RWPE2 (cell line): Measurements from ENCODE around the gene SAMD3.

Experiments used
- ATAC-seq: fragments of 200-7000 bp; cut with Tn5 transposase; 3 replicates; pipeline ENCODE4 v1.9.1; 2021; ENCODE audit warnings: low read depth
- DNase-seq: peaks from one replicate; pipeline ENCODE4 v3.0.0-alpha.2; 2020; ENCODE audit warnings: low spot score
- H3K27ac ChIP-seq: fragments of 450-650 bp; 2 replicates; pipeline ENCODE4 v1.5.1; 2017; ENCODE audit warnings: mild to moderate bottlenecking; ENCODE audit not compliant: poor library complexity, severe bottlenecking
- H3K27me3 ChIP-seq: fragments of 250-450 bp; sonication (Bioruptor Pico); 2 replicates; pipeline ENCODE4 v1.5.1; 2021; ENCODE audit warnings: mild to moderate bottlenecking, moderate library complexity; ENCODE audit not compliant: insufficient read depth, poor library complexity, severe bottlenecking
- H3K36me3 ChIP-seq: fragments of 250-450 bp; sonication (Bioruptor Pico); 2 replicates; pipeline ENCODE4 v1.5.1; 2020; ENCODE audit warnings: low read depth, mild to moderate bottlenecking, moderate library complexity
- H3K4me1 ChIP-seq: fragments of 250-450 bp; sonication (Bioruptor Pico); 2 replicates; pipeline ENCODE4 v1.5.1; 2021; ENCODE audit warnings: mild to moderate bottlenecking, moderate library complexity; ENCODE audit not compliant: insufficient read depth, poor library complexity, severe bottlenecking
- H3K4me3 ChIP-seq: fragments of 250-450 bp; sonication (Bioruptor Pico); 2 replicates; pipeline ENCODE4 v1.5.1; 2021; ENCODE audit warnings: mild to moderate bottlenecking, moderate library complexity; ENCODE audit not compliant: severe bottlenecking
- H3K9me3 ChIP-seq: fragments of 250-450 bp; sonication (Bioruptor Pico); 2 replicates; pipeline ENCODE4 v1.5.1; 2021; ENCODE audit warnings: mild to moderate bottlenecking, moderate library complexity; ENCODE audit not compliant: severe bottlenecking
- TF ChIP-seq, protein P1 (sequence below): fragments of 450-650 bp; IDR thresholded peaks from one replicate; pipeline ENCODE4 v1.5.1; 2017; ENCODE audit warnings: mild to moderate bottlenecking, moderate library complexity; ENCODE audit not compliant: poor library complexity, severe bottlenecking

Gene SAMD3

GRCh38 chr6:130115036-130115435 is 107.7 kb downstream of the SAMD3 start:
- Histone ChIP-seq H3K27me3 (no peaks in the 10 kb centered on the region), H3K9me3 (no peaks in the 10 kb centered on the region), H3K4me1 (no peaks in the 10 kb centered on the region), H3K36me3 (no peaks in the 10 kb centered on the region; the same call in 1 of the 2 replicates), H3K4me3 (no peak overlapping the region), H3K27ac (no peak overlapping the region)
- no peak for ATAC-seq
- TF ChIP-seq, protein P1, sequence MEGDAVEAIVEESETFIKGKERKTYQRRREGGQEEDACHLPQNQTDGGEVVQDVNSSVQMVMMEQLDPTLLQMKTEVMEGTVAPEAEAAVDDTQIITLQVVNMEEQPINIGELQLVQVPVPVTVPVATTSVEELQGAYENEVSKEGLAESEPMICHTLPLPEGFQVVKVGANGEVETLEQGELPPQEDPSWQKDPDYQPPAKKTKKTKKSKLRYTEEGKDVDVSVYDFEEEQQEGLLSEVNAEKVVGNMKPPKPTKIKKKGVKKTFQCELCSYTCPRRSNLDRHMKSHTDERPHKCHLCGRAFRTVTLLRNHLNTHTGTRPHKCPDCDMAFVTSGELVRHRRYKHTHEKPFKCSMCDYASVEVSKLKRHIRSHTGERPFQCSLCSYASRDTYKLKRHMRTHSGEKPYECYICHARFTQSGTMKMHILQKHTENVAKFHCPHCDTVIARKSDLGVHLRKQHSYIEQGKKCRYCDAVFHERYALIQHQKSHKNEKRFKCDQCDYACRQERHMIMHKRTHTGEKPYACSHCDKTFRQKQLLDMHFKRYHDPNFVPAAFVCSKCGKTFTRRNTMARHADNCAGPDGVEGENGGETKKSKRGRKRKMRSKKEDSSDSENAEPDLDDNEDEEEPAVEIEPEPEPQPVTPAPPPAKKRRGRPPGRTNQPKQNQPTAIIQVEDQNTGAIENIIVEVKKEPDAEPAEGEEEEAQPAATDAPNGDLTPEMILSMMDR = no peak
- no peak for DNase-seq

DNA sequence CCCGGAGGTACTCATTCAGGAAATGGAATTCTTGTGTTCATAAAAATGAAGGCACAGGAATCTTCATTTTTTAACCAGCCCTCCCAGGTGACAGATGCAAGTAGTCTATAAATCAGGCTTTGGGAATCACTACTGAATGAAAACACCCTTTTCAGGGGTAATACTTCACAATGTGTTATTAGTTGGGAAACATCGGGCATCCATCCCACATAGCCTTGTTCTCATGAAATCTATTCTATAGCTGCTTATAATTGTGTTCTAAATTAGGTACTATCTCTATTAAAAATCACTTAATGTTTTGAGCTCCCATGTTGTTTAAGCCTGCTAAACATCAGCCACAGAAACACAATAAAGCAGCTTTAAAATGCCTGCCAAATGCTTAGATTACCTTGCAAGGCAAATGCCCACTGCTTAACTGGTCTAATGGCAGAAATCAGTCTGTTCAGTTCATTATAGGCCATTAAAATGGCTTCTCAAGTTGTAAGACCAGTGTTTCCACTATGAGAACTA is 109.5 kb downstream of the SAMD3 start:
- Histone ChIP-seq H3K27me3 (no peaks in the 10 kb centered on the region), H3K4me1 (no peaks in the 10 kb centered on the region), H3K9me3 (no peaks in the 10 kb centered on the region), H3K27ac (no peak overlapping the region), H3K36me3 (no peaks in the 10 kb centered on the region), H3K4me3 (no peak overlapping the region)
- TF ChIP-seq, protein P1 = no peak
- ATAC-seq (no peak), DNase-seq (no peak)

DNA sequence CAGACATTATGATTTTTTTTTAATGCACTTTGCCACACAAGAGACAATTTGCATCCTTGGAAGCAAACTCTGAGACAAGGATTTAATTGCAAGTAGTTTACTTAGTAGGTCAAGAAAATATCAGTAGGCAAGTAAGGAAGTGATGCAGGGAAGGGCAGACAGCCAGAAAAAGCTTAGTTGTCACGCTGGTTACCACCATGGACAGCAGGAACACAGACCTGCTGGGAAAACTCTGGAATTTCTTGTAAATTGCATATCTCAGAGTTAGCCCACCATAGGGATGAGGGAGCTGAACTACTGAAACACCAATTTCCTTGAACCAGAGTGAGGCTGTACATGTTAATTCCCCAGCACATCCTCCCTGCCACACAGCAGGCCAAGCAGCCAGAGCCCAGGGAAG is 111.7 kb downstream of the SAMD3 start:
- ATAC-seq = no peak
- no peak overlapping the region for H3K27ac ChIP-seq
- H3K36me3 ChIP-seq = no peaks in the 10 kb centered on the region
- no peak for DNase-seq
- H3K27me3 ChIP-seq = no peaks in the 10 kb centered on the region
- H3K9me3 ChIP-seq = no peaks in the 10 kb centered on the region
- TF ChIP-seq, protein P1 = no peak
- H3K4me1 ChIP-seq = no peaks in the 10 kb centered on the region
- no peak overlapping the region for H3K4me3 ChIP-seq

- no peak for DNase-seq
- no peaks in the 10 kb centered on the region for H3K4me1 ChIP-seq
- H3K4me3 ChIP-seq = no peak overlapping the region
- no peaks in the 10 kb centered on the region for H3K27me3 ChIP-seq
- no peak for ATAC-seq
- H3K9me3 ChIP-seq = no peaks in the 10 kb centered on the region
- TF ChIP-seq, protein P1 = no peak
- H3K36me3 ChIP-seq = no peaks in the 10 kb centered on the region
- no peak overlapping the region for H3K27ac ChIP-seq
These were observed 115.0 kb downstream of the SAMD3 start for GRCh38 chr6:130107710-130108109.

DNA sequence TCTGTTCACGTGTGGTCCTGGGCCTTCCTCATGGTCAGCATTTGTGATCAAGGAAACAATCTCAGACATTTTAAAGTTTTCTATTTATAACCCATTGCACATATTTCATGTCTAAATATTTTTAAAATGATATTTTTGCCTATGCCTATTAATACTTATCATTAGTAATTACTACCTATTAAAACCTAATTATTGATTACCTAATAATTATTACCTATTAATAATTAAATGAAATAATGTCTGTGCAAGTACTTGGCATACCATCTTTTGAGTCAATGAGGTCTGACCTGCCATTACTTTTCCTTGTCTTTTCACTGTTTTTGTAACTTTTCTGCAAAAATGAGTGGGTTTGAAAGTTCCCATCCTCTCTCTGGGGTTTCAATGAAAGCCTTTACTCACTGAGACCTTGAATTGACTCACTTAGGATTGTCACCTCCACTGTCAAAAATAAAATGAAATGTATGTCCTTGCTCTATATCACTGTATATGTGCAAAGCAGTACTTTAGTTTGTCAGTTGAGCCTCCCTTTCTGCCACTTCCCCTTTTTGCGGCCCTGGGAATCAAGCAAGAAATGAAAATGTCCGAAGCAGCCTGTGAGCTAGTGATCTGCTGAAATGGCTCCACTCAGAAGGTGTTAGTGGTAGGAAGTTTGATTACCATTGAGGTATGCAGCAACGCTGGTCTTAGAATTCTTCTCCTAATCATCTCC is 116.6 kb downstream of the SAMD3 start:
- ATAC-seq = no peak
- no peaks in the 10 kb centered on the region for H3K36me3 ChIP-seq
- TF ChIP-seq, protein P1 = no peak
- H3K9me3 ChIP-seq = no peaks in the 10 kb centered on the region
- no peak overlapping the region for H3K27ac ChIP-seq
- no peaks in the 10 kb centered on the region for H3K4me1 ChIP-seq
- no peak overlapping the region for H3K4me3 ChIP-seq
- H3K27me3 ChIP-seq = no peaks in the 10 kb centered on the region
- DNase-seq = no peak
